OCI-LY3 (cell line): ENCODE results near the gene APBB2.

ENCODE experiments used
- CTCF ChIP-seq: fragments of 200-600, 300-600 bp; sonication (generic); IDR thresholded peaks from 2 replicates; pipeline ENCODE4 v1.5.1; 2014; ENCODE audit warnings: antibody characterized with exemption, low read length, low read depth
- EZH2phosphoT487 ChIP-seq: fragments of 200-600 bp; shearing (Covaris generic); IDR thresholded peaks from 2 replicates; pipeline ENCODE4 v1.6.1; 2018; ENCODE audit warnings: antibody characterized with exemption, mixed run types, low read depth

- TF ChIP-seq CTCF (no peak), EZH2phosphoT487 (no peak)
Observed at GRCh38 chr4:41157009-41157408, 57.3 kb downstream of the APBB2 start.
